ENCODE measurements around the gene HOXB1. TPM values are rescaled to one million over a fixed set of nuclear protein-coding genes. Genes with fewer than 3 reads are reported as not detected.

HOXB1 gene
- not detected for polyA plus RNA-seq (ENCODE audit: insufficient read length)

DNA sequence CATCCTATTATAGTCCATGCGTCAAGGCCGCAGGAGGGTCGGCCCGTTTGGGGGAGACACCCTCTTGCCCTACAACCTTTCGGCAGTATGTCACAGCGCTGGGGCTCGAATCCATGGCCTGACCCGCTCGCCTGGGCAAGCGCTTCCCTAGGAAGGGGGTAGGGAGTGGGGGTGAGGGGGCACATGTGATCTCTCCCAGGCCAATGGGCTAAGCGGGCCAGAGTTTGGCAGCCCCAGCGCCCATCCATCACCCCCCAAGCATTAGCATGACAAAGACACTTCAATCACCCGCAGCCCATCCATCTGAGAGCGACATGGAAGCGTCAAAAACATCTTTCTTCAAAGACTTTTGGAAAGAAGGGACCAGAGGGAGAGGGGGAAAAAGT lies at the start of gene HOXB1:
HOXB1 (minus strand) TSS at position 125 of the 386 bp plus-strand sequence; CDS start at position 18, 107 bp downstream.
- no peak for DNase-seq (ENCODE audit: low read depth)

DNA sequence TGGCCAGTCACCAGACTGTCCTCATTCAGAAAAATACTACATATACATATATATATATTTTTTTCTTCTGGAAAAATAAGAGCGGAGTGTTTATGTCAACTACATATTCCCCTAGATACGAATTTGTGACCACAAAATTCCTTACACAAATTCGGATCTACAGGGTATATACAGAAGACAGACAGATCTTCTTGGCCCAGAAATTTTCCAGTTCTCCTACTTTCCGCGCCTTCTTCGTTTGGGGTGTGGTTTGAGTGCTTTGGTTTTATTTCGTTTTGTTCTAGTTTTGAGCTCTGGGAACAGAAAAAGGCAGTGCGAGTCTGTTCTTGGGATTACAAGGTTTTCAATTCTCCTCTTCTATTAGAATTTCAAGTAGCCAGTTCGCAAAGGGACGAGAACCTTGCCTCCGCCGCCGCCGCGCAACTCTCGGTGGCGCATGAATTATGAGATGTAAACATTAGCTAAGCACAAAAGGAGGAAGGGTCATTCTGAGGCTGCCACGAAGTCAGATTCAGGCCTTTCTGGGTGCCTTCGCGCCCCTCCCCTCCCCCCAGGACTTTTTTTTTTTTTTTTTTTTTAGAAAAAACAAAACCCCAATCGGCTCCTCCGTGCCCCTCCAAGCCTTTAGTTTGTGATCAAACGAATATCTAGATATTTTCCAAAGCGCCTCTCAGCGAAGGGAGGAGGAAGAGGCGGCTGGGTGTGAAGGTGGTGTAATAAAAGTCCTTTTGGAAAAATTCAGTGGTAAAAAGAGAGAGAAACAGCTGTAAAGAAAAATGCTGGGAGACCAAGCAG lies 49.1 kb upstream of the HOXB1 start:
- no peak for DNase-seq (ENCODE audit: low read depth)

GRCh38 chr17:48579471-48579759 lies 48.6 kb upstream of the HOXB1 start:
- DNase-seq (ENCODE audit: low read depth) = no peak

DNA sequence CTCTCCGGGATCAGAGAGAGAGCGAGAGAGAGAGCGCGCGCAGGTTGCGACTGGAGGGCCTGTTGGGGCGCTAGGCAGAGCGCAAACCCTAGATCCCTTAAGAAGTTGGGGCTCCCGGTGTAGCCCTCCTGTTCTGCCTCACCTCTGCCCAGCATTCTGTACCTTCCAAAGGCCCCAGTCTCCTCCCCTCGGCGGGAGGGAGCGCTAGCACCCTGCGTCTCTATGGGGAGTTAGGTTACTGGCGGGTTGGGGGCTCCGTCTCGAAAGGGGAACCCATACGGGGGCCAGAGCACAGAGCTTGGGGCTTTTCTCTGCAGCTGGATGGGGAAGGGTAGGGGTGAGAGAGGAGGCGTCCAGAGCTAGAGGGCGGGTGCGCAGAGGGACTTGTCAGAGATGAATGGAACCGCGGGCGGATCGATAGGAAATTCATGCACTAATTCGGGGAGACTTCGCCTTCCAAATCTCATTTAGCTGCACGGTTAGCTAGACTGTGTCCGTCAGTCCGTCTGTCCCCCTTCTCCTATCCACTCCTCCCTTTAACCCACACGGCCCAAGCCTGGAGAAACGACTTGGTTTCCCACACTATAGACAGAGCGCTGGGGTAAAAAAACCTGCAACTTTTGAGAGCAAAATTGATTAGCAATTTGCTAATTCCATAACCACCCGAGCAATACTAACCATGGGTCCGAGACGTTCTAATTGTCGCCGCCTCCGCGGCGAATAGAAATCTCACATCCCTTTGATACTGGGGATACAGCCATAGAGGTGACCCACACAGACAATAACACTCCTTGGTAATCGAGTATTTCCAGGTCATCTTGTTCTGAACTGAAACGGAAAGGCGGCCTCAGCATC lies 48.0 kb upstream of the HOXB1 start:
- DNase-seq (ENCODE audit: low read depth) = no peak

- no peak for DNase-seq (ENCODE audit: low read depth)
Measured at GRCh38 chr17:48577946-48578615, 47.3 kb upstream of the HOXB1 start, which contains the start of gene HOXB4. Gene HOXB4 (minus strand): TSS chr17:48578350. CDS start chr17:48578319, 31 bp downstream.

GRCh38 chr17:48577330-48577945 lies 46.6 kb upstream of the HOXB1 start:
- no peak for DNase-seq (ENCODE audit: low read depth)

GRCh38 chr17:48576479-48577309 lies 45.9 kb upstream of the HOXB1 start:
- no peak for DNase-seq (ENCODE audit: low read depth)

GRCh38 chr17:48575673-48576478 lies 45.1 kb upstream of the HOXB1 start:
- DNase-seq (ENCODE audit: low read depth) = no peak

GRCh38 chr17:48575066-48575582 lies 44.3 kb upstream of the HOXB1 start:
- no peak for DNase-seq (ENCODE audit: low read depth)

GRCh38 chr17:48574505-48575065 lies 43.8 kb upstream of the HOXB1 start:
- DNase-seq (ENCODE audit: low read depth) = no peak

DNA sequence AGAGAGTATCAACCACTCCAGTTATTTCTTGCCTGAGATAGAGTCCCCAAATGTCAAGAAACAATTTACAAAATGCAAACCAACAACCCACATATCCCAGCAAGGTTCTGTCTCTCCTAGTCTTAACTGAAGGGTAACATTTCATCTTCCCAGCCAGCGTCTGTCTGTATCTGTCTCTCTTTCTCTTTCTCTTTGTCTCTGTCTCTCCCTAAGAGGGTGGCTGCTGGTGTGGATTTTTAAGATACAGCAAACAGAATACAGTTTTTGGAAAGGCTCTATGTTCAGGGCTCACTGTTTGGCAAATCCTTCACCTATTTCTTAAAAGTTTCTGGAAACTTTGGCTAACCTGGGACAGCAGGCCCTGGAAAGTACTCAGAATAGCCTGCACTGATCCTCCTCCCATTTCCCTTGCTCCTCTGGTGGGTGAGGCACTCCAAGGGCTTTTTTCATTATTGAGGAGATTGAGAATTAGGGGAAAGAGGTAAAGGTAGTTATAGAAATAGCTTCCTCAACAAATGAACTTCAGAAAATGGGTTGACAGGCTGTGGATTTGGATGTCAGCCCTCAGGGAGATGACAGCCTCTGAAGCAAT lies 41.1 kb upstream of the HOXB1 start:
- DNase-seq (ENCODE audit: low read depth) = no peak

DNA sequence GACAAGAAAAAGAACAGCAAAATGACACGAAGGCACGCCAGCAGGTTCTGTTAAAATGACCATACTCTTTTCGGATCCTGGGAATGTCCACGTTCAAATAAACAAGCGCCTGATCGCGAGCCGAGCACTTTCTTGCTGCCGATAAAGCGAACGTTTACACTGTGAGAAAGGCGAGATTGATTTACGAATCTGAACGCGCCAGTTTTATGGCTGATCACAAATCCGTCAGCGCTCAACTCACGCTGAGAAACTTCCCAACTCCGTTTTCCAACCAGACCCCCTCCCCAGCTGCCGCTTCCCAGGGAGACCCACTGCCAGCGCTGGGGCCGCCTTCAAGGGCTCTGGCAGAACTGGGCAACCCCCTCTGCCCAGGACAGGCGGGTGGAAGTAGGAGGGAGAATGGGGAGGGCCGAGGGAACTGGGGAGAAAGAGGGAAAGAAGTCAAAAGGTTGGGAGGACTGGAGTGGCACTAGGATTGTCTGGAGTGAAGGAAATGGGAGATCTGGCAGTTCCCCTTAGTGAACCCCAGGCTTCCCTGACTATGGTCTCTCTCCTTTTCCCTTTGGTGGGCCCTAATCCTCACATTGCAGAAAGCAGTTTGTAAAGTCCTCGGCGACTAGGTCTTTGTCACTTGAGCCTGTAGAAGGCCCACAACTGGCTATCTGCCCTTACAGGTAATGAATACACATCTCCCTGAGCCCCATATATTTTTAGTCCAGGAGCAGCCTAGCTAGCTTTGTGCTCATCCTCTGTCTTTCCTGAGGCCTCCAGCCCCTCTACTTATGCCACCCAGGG lies 40.4 kb upstream of the HOXB1 start:
- DNase-seq (ENCODE audit: low read depth) = no peak

- DNase-seq (ENCODE audit: low read depth) = no peak
Measured at GRCh38 chr17:48570325-48571023, 39.7 kb upstream of the HOXB1 start.

GRCh38 chr17:48569674-48570324 lies 39.0 kb upstream of the HOXB1 start:
- no peak for DNase-seq (ENCODE audit: low read depth)

GRCh38 chr17:48569240-48569582 lies 38.4 kb upstream of the HOXB1 start:
- DNase-seq (ENCODE audit: low read depth) = no peak

- DNase-seq (ENCODE audit: low read depth) = no peak
Measured at GRCh38 chr17:48568499-48569239, 37.9 kb upstream of the HOXB1 start.
